ENCODE results near the gene ALAS1.
"Not testable (repeated sequence)": the region's sequence is repeated elsewhere in the genome, so short reads cannot be mapped to it uniquely, and the experiment has no call there.

Gene ALAS1

GRCh38 chr3:52197842-52198625 lies at the start of gene ALAS1:
Gene ALAS1 (plus strand): TSS chr3:52198160. CDS start chr3:52199242, 1,082 bp downstream.
- DNase-seq (ENCODE audit: low spot score), result peak; percentile 85

DNA sequence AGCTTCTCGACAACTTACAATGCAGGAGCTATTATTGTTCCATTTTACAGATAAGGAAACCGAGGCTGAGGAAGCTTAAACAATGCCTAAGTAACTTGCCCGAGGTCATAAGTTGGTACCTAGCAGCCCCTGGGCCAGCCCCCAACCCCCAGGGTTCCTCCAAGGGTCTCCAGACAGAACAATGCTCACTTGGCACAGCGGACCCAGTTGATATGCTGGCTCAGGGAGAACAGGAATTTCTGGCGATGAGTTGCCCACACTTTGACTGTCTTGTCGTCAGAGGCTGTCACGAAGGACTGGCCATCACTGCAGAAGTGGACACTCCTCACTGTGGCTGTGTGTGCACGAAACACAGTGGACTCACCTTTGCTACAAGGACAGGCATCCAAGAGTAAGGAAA lies 48.9 kb upstream of the ALAS1 start:
- no peak for DNase-seq (ENCODE audit: low spot score)

GRCh38 chr3:52149726-52150125 lies 48.2 kb upstream of the ALAS1 start:
- DNase-seq (ENCODE audit: low spot score), result no peak

DNA sequence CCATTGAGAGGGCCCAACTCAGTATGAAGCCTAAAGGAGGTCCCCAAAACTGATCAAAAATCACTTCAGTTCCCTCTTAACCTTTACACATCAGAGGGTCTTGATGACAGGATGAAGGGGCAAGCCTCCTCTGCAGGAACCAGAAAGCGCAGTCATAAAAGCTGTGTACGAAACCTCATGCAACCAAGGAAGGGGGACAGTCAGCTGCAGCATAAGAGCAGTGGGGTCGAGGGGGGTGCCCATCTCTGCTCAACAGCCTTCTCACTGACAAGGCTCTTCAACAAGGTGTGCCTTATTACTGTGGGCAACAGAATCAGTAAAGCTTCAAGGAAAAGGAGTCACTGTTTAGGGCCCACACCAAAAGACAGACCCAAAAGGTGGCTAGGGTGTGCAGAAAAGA lies 47.6 kb upstream of the ALAS1 start:
- no peak for DNase-seq (ENCODE audit: low spot score)

GRCh38 chr3:52150860-52151259 lies 47.1 kb upstream of the ALAS1 start:
- no peak for DNase-seq (ENCODE audit: low spot score)

- not testable (repeated sequence) for DNase-seq (ENCODE audit: low spot score)
These were observed 46.0 kb upstream of the ALAS1 start for GRCh38 chr3:52151991-52152390.

GRCh38 chr3:52153389-52154096 lies 44.4 kb upstream of the ALAS1 start:
- DNase-seq (ENCODE audit: low spot score), result peak; percentile 13

DNA sequence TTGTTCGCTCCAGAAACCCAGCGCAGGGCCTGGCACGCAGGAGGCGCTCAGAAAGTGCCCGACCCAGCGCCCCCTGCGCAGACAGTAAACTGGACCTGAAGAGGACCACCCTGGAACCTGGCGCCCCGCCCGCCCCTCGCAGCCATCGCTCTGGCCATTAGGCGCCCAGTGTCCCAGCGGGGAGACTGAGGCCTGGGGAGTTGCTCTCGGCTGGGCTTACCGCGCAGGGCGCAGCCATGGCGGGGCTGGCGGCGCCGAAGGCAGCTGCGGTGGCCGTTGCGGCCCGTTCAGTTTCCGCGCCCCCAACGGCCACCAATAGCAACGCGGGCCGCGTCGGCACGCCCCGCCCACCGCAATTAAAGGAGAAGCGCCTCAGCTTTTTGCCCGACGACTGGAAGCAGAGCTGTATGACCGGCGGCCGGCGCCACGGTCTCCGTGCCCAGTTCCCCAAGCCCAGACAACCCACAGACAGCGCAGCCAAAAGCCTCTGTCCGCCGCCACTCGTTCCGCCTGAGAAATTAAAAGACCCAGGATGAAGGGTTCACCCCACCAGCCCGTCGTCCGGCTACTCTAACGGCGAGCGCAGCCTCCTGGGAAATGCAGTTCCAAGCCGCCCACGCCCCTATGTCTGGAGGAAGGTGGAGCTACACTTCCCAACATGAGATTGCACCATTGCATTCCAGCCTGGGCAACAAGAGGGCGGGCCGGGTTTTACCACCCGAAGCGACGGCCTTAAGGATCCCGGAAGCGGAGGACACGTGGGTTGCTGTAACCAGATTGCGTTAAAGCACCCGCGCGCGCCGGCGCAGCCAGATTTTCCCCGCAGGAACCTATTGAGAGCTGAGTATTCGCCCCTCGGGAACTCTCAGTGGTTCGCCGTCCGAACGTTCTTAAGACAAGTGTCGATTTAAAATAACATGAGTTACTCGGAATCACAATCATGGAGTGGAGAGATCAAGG lies 43.5 kb upstream of the ALAS1 start, which contains the start of gene POC1A:
Gene POC1A, minus strand, starts transcription at position 289 of the 960 bp plus-strand sequence. Its CDS starts 51 bp downstream, at position 238.
- DNase-seq (ENCODE audit: low spot score), result peak; percentile 96

GRCh38 chr3:52155912-52156311 lies 42.0 kb upstream of the ALAS1 start:
- DNase-seq (ENCODE audit: low spot score), result no peak

DNA sequence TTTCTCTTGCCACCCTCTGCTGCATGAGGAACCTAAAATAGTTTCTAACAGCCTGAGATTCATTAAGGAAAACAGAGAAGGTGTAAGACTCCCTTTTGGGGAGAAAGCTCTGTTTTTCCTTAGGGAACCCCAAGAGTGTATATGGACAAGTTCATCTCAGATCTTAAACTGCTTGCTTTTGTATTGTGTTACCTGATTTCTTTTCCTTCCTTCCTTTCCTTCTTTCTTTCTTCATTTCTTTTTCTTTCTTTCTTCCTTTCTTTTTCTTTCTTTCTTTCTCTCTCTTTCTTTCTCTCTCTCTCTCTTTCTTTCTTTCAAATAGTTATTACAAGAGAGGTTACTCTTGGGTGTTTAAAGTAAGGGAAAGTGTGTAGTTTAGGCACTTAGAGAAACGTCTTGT lies 38.5 kb upstream of the ALAS1 start:
- no peak for DNase-seq (ENCODE audit: low spot score)

DNA sequence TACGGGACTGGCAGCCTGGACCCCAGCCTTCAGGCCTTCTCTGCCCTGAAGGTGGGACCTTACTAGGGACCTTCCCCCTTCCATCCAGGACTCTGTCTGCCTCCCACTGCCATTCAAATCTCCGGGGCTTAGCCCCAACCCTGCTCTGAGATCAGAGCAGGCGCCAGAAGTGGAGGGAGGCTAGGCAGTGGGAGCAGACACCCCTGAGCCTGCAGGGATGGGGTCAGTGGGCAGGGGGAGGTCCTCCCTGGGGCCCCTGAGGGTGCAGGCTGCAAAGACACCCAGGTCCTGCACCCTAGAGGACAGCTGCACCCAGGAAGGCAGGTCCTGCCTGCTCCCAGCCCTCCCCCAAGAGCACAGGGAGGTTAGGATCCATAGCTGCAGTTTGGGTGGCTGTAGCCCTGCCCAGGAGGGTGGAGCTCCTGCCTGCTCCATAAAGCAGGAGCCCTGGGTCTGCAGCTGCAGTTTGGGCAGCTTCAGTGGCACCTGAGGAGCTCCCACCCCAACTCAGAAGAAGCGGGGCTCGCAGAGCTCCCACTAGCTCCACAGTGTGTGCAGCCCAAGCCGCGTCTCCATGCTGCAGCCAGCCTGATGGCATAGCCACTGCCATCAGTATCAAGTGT lies 35.6 kb upstream of the ALAS1 start:
- no peak for DNase-seq (ENCODE audit: low spot score)

GRCh38 chr3:52167240-52167639 lies 30.7 kb upstream of the ALAS1 start:
- DNase-seq (ENCODE audit: low spot score), result no peak

- not testable (repeated sequence) for DNase-seq (ENCODE audit: low spot score)
These were observed 27.7 kb upstream of the ALAS1 start for GRCh38 chr3:52170217-52170616.

DNA sequence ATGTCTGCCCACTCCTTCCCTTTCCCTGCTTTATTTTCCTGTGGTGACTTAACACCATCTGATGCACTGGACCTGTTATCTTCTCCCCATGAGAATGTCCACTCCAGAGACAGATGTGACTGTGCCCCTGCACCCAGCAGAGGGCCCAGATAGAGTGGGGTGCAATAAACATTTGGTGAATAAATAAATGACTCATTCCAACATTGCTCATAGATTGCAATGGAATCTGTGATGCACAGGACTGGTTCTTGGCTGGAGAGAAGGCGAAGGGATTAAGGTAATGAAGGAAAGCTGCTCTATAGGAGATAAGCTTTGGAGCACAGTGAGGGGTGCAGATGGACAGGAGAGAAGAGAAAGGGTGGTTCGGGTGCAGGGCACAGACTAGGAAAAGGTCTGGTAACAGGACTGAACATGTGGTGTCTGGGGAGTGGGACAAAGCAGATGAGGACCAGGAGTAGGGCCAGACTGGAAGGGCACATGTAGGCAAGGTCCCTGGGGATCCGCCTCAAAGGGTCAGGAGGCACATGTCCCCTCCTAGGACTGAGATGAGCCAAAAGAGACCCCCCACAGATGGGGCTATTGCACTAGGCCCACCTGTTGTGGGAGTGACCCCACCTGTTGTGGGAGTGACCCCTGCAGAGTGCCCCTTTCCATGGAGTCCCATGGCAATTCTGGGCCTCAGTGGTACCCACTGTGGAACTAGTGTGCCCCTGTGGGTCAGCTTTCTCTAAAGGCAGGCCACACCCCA lies 26.3 kb upstream of the ALAS1 start:
- peak; percentile 7 for DNase-seq (ENCODE audit: low spot score)

- no peak for DNase-seq (ENCODE audit: low spot score)
These were observed 25.6 kb upstream of the ALAS1 start for GRCh38 chr3:52172262-52172757.

DNA sequence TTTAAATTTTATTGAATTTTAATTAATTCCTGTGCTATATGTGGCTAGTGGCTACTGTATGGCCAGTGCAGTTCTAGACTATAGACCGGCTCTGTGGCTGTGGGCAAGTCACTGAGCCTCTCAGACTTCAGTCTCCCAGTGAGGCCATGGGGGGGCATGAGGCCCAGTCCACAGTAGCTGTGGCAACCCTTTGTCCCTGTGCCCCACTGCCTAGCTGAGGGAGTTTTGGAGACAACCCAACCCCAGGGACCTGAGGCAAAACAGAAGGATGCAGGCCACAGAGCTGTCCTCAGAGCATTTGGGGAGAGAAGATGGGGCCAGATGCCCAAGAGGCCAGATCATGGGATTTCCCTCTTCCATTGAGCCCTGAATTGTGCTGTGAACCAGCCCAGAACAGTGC lies 24.9 kb upstream of the ALAS1 start:
- no peak for DNase-seq (ENCODE audit: low spot score)

- DNase-seq (ENCODE audit: low spot score), result no peak
These were observed 23.1 kb upstream of the ALAS1 start for GRCh38 chr3:52174896-52175295.

DNA sequence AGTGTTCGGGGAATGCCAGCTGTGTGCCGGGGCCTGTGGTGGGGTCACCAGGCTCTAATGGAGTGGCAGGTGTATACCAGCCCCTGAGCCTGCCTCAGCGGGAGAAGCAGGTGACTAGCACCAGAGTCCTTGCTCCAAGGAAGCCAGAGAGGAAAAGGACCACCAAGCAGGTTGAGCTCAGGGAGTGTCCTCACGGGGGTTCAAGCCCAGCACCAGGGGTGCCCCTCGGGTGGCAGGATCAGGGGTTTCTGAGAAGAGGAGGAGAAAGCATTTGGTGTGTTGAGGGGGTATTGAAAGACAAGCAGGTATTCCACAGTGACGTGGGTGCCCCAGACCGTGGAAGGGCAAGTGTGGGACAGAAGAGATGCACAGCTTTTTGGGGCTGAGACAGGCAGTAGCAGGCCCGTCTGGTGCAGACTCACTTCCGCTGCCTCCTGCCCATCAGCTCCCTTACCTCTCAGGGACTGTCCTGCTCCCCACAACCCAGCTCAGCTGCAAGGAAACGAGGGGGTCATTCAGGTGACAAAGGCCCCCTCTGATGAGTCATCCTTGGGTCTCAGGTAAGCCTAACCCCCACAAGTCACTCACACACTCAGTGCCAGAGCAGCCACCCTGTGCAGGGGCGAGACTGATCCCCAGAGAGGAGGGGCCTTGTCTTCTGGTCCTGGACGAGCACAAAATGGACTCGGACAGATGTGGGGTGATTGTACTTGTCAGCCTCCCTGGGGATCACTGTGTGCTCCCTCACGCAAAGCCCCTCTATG lies 22.4 kb upstream of the ALAS1 start:
- no peak for DNase-seq (ENCODE audit: low spot score)

DNA sequence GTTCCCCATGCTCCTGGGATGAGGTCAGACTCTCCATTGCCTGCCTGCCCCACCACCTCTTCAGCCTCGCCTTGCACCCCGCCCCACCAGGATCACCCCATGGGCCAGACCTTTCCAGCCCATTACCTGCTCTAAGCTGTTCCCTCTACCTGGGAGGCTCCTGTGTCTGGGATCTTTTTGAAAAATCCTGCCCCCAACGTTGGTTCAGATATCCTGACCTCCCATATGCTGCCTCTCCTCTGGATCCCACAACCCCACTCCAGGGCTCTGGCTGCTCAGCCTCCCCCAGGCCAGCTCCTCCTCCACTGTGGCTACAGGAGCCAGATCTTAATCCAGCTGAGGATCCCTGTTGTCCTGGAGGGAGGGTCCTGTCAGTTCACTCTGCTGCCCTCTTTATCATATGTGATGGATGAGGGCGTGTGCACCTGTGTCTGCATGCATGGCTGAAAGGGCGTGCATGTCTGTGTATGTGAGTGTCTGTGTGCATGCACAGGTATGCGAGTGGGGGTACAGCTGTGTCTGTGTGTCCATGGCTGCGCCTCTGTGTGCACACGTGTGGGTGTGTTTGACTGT lies 21.7 kb upstream of the ALAS1 start:
- no peak for DNase-seq (ENCODE audit: low spot score)
